GM19397 (cell line): ENCODE measurements around the gene CASZ1.

ENCODE experiments used
- ATAC-seq: cut with Tn5 transposase; IDR thresholded peaks from one replicate; pipeline ENCODE4 v1.9.1; 2021; ENCODE audit warnings: mild to moderate bottlenecking, moderate library complexity; ENCODE audit not compliant: unreplicated experiment

Gene CASZ1

GRCh38 chr1:10677491-10678391, 118.7 kb downstream of the CASZ1 start:
- ATAC-seq = no peak

- ATAC-seq = no peak
Observed at GRCh38 chr1:10676963-10677362, 119.5 kb downstream of the CASZ1 start.

DNA sequence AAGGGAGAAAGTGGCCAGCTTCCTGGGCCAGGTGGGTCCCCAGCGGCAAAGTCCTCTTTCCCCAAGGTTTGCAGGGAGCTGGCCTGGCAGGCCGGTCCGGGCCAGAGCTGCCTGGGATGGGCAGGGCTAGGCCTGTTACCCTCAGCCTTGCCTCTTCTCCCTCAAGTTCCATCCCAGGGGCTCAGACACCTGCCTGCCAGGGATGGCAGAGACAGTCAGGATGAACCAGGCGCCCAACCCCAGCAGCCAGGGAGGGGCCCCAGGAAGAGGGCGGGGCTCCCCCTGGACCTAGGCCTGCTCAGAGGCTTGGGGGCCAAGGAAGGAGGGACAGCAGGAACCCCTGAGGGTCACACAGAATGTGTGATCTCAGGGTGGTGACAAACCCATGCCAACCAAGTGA, 120.6 kb downstream of the CASZ1 start:
- ATAC-seq = no peak

- no peak for ATAC-seq
Observed at GRCh38 chr1:10674700-10675609, 121.5 kb downstream of the CASZ1 start.

- no peak for ATAC-seq
Observed at GRCh38 chr1:10674222-10674621, 122.2 kb downstream of the CASZ1 start.

GRCh38 chr1:10673109-10673711, 123.2 kb downstream of the CASZ1 start:
- no peak for ATAC-seq

DNA sequence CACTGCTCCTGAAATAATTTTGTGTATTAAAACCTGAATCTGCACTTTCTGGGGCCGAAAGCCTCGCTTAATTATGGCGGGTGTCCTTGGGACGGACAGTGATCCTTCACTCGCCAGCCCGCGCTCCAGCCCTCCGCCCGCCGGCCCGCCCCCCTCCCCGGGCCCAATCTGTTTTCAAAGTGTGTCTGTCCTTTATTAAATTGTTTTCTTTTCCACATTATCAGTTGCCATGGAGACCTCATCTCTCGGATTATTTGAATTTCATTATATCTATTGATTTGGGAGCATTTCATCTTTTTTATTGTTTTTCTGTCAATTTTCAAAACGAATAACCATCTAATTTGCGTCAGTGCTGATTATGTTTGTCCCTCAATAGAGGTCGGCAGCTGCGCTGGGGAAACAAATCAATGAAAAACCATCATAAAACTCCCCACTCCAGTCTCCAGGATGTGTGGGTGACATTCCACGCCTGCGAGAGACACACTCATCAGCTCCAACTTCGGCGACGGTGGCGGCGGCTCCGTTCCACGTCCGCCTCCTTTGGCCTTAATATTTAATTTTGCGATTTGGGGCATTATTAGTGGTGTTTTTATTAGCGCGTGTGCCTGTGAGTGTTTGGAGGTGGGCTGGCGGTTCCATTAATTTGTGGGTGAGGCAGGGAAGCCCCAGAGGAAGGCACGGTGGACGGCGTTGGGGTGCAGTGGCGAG, 123.9 kb downstream of the CASZ1 start:
- ATAC-seq = no peak

GRCh38 chr1:10671622-10672342, 124.7 kb downstream of the CASZ1 start:
- no peak for ATAC-seq

- no peak for ATAC-seq
Observed at GRCh38 chr1:10671090-10671489, 125.4 kb downstream of the CASZ1 start.

GRCh38 chr1:10670190-10670589, 126.3 kb downstream of the CASZ1 start:
- ATAC-seq = no peak

GRCh38 chr1:10669570-10669969, 126.9 kb downstream of the CASZ1 start:
- ATAC-seq = no peak

DNA sequence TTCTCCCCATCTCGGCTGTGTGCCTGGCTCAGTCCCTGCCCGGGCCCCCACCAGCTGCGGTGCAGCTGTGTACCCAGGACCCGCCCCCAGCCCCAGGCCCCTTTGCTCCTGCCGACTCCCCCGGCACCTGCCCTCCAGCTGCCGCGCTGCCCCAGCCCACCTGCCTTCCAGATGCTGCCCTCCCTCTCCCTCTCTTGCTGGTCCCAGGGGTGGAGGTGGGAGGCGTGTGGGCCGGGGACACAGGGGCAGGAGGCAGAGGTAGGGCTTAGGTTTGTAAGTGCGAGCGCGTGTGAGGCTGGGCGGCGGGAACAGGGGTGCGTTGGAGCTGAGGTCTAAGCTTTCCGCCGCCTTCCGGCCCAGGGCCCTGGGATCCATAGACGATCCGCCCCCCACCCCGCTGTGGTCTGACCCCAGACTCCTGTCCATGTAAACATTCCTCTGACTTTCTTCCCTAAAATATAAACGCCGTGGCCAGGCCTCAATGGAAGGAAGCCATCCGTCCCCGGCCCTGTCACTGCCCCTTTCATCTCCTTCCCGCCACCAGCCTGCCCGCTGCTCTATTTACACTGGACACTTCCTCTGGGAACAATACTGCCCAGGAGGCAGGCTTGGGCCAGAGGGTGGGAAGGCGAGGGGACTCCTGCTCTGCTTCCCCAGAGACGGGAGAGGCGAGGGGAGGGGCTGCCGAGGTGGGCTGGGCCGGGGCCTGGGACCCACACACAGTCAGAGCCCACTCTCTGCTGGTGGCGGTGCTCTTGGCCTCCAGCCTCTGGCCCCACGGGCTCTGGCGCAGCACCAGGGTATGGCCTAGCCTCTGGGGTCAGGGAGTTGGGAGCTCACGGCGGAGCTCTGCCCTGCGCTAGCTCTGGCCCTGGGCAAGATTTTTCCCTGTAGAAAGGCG, 128.3 kb downstream of the CASZ1 start:
- ATAC-seq = no peak

DNA sequence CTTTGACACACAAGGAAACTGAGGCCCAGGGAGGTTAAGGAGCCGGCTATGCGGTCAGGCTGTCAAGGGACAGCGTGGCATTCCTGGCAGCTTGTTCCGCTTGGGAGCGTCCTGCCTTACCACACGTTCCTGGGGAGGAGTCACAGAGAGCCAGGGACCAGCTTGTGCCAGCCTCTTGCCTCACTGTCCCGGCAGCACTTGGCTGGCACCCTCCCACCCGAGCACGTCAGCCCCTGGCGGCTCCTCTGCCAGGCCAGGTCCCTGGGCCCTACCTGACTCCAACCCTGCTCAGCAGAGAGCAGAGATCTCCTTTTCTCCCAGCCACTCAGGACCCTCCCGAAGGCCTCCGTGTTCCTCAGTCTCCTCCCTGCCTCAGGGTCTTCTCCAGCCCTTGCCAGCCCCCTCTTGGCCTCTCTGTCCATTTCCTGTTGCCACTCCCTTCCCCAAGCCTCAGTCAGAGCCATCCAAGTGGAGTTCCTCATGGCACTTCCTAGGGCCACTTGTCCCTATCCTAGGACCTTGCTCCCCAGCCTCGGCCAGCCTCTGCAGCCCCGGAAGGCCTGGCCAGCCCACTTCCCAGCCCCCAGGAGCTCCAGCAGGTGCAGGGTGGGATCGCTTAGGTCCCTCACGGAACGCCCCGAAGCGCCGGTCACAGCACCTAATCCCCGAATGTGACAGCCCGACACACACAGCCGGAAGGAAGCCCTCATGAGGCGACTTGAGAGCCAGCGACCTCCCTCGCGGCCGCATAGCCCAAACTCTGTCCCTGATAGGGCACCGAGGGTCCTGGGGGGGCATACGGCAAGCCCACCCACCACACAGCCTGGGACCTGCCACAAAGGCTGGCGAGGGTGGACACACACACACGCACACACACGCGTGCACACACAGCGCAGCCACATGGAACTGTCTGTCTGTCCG, 130.3 kb downstream of the CASZ1 start:
- ATAC-seq = no peak

- ATAC-seq = no peak
Observed at GRCh38 chr1:10665226-10665625, 131.2 kb downstream of the CASZ1 start.

- no peak for ATAC-seq
Observed at GRCh38 chr1:10664251-10664650, 132.2 kb downstream of the CASZ1 start.

DNA sequence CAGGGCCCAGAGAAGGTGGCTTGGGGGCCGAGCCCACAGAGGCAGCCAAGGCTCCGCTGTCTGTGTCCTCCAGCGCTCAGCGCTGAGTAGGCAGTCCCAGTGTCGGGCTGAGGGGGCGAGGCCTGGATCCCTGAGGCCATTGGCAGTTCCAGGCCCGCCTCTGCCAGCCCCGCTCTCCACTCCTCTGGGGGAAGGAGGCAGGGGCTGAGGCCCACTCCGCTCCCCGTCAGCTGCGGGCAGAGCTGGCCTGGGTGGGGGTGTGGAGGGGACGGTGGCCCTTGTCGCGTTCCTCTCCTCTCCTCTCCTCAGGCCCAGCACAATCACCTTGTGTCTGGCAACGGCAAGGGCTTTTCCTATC, 132.8 kb downstream of the CASZ1 start:
- no peak for ATAC-seq

GRCh38 chr1:10662824-10663677, 133.4 kb downstream of the CASZ1 start:
- ATAC-seq = no peak
